ENCODE measurements around the gene HDLBP.
A peak's percentile ranks its signal among the peaks of the same experiment; 100 is the strongest.

The HDLBP gene

DNA sequence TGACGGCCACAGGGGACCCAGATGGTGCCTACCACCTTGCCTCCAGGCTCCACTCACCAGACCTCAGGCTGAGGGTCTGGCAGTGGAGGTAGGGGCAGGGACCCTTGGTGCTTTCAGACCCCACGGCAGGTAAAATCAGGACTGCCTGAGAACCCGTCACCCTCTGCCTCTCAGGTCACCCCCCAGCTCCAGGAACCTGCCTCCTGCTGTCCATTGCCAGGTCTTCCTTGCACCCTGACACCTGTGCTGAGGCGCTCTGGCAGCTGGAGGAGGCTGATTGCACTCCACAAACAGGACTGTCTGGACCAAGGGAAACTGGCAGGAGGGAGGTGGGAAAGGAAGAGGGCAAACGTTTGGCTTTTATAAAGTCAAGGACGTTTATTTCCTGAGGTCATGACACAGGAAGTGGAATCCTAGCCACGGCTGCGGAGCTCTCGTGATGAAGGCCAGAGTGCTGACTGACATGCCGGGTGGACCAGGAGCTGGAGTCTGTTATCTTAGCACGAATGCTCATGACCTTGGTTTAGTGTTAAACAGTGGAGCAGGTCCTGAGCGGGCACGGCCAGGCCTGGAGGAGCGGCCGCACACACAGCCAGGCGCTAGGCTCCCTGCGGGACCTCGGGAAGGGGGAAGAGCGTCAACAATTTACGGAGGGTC lies 86.5 kb downstream of the HDLBP start:
- DNase-seq (ENCODE audit: low spot score) = no peak

- DNase-seq (ENCODE audit: low spot score) = no peak
Observed at GRCh38 chr2:241228081-241228859, 87.2 kb downstream of the HDLBP start.

- DNase-seq (ENCODE audit: low spot score) = no peak
Observed at GRCh38 chr2:241227594-241227993, 87.9 kb downstream of the HDLBP start.

DNA sequence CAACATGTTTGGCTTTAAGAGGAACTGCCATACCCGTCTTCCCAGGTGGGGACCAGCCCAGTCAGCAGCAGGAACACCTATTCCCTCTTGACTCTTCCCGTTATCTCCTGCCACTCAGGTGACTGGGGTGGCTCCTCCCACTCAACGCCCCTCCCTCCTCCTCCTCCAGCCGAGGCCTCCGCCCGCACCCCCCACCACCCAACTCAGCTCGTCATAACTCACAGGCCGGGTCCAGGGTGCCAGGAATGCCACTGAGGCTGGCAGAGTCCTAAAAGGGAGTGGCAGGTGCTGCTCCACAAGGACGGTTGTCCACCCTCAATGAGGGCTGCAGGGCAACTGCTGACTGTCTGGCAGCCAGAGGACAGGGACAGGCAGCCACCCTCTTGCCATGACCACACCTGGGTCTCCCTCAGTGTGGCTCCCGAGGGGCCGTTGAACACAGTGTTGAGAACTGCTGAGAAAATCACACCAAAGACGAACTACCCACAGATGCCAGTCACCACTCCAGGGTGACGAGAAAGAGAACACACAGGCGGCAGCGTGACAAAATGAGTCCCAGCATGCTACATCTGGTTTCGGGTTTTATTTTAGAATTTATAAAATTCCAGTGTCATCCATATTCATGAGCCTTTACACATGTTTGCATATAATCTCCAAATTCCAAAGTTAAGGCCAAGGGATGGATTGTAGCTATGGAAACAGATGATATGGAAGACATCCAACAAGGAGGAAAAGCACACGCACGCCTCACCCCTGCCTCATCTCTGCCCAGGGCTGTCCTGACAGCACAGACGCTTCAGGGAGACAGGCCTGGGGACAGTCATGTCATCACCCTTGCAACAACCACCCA lies 88.5 kb downstream of the HDLBP start:
- DNase-seq (ENCODE audit: low spot score) = no peak

GRCh38 chr2:241225983-241226382 lies 89.5 kb downstream of the HDLBP start:
- DNase-seq (ENCODE audit: low spot score) = no peak

- DNase-seq (ENCODE audit: low spot score) = no peak
Observed at GRCh38 chr2:241225545-241225944, 89.9 kb downstream of the HDLBP start.

DNA sequence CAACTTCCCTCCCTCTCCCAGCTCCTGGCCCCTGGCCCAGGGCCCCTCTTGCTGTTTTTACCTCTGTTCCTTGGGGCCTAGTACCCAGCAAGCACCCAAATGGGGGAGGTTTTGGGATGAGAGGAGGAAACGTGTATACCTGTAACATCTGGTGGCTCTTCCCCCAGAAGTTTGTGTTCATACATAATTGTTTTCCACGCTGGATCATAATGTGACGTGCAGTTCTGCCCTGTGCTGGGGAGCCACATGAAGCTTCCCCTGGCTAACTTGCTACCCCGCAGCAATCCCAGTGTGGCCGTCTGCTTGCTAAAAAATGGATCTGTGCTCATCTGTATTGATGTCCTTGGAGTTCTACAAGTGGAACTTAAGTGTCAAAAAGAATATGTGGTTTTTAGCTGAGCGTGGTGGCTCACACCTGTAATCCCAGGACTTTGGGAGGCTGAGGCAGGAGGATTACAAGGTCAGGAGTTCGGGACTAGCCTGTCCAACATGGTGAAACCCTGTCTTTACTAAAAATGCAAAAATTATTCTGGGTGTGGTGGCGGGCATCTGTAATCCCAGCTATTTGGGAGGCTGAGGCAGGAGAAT lies 90.5 kb downstream of the HDLBP start:
- no peak for DNase-seq (ENCODE audit: low spot score)

- no peak for DNase-seq (ENCODE audit: low spot score)
Observed at GRCh38 chr2:241224018-241224850, 91.2 kb downstream of the HDLBP start.

- no peak for DNase-seq (ENCODE audit: low spot score)
Observed at GRCh38 chr2:241223211-241224017, 92.1 kb downstream of the HDLBP start.

GRCh38 chr2:241219856-241220356 lies 95.6 kb downstream of the HDLBP start:
- DNase-seq (ENCODE audit: low spot score) = no peak

- no peak for DNase-seq (ENCODE audit: low spot score)
Observed at GRCh38 chr2:241219030-241219382, 96.5 kb downstream of the HDLBP start.

DNA sequence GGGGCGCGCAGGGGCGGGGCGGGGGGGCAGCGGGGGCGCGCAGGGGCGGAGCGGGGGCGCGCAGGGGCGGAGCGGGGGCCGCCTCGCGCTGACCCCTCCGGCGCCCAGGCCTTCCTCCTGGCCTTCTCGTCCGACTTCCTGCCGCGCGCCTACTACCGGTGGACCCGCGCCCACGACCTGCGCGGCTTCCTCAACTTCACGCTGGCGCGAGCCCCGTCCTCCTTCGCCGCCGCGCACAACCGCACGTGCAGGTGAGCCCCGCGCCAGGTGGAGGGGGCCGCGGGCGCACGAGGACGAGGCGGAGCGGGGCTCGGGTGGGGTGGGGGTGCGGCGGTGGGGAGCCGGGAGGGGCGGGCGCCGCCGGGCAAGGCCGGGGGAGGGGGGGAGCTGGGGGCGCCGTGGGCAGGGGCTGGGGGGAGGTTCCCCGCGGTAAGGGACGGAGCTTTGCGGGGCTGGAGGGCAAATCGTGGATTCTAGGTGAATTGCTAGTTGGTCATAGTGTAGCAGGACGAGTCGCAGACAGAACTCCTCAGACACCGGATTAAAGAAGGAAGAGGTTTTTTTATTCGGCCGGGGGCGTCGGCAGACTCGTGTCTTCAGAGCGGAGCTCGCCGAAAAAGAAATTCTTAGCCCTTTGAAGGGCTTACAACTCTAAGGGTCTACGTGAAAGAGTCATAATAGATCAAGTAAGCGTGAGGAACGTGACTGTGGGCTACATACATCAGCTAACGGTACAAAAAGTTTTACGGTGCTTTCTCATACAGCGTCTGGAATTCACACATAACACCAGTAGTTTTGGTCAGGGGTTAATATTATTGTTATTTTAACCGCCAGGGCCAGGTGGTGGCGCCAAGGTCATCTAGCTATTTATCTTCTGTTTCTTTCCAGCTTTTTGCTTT lies 97.1 kb downstream of the HDLBP start:
- DNase-seq (ENCODE audit: low spot score) = peak; percentile 74

GRCh38 chr2:241217320-241218031 lies 98.0 kb downstream of the HDLBP start:
- DNase-seq (ENCODE audit: low spot score) = peak; percentile 82

DNA sequence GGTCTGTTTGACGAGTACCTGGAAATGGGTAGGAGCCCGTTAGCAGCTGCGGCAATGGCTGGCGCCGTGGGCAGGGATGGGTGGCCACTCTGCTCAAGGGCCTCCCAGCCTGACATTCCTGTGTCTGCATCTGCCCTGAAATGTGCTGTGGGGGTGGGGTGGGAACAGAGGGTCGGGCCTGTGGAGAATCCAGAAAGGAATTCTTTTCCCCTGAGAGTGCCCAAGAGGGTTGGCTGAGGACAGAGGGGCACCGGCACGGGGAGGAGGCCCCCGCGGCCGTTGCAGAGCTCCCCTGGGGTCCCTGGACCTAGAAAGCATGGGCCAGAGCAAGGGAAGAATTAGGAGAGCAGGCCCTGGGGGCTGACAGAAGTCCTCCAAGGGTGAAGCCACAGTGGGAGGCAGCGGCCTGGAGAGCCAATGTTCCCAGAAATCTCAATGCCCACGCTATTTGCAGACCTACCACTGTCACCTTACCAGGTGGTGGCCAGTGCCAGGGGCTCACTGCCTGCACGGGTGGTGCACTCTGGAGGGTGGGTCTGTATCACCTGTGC lies 99.2 kb downstream of the HDLBP start:
- DNase-seq (ENCODE audit: low spot score) = no peak

- DNase-seq (ENCODE audit: low spot score) = no peak
Observed at GRCh38 chr2:241215421-241215820, 100.1 kb downstream of the HDLBP start.

DNA sequence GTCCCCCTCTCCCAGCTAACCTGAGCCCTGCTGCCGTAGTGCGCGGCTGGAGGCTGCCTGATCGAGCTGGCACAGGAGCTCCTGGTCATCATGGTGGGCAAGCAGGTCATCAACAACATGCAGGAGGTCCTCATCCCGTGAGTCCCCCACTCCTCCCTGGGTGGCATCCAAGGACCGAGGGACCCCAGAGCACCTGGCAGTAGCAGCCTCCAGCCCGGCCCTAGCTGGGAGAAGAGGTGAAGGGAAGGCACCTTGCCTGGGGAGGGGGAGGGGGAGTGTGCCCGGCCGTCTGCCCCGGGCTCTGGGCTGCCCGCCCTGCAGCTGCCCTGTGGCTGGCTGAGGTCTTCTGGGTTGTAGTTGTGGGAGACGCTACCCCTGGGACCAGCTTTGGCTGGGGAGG lies 100.7 kb downstream of the HDLBP start:
- no peak for DNase-seq (ENCODE audit: low spot score)

- no peak for DNase-seq (ENCODE audit: low spot score)
Observed at GRCh38 chr2:241214209-241214608, 101.3 kb downstream of the HDLBP start.

GRCh38 chr2:241213567-241213966 lies 101.9 kb downstream of the HDLBP start:
- no peak for DNase-seq (ENCODE audit: low spot score)

Data from D341Med (cell line).